Endothelial cell of umbilical vein (primary cell): Measurements from ENCODE around the gene EIF4E1B. TPM values are rescaled to one million over a fixed set of nuclear protein-coding genes. Genes with fewer than 3 reads are reported as not detected.

Source experiments
- BruUV-seq: library from RNA; stranded (reverse); fragments of 400-500 nt; replicated peaks from 2 replicates; lab custom pipeline; 2021; lab: Mats Ljungman, UMichigan
- CTCF ChIA-PET: fragments of 300-600, 350-600 bp; sonication (Branson Sonifier 250); formaldehyde crosslinking; loops from one replicate; lab custom pipeline; 2021; ENCODE audit warnings: antibody characterized with exemption, inconsistent platforms; lab: Charles Lee
- POLR2A ChIA-PET: fragments of 300-600, 350-600 bp; sonication (Branson Sonifier 250); formaldehyde crosslinking; loops from one replicate; lab custom pipeline; 2021; ENCODE audit warnings: antibody characterized with exemption, inconsistent platforms; lab: Charles Lee
- DNase-seq: peaks from one replicate; pipeline ENCODE4 v3.0.0-alpha.2; 2011; ENCODE audit warnings: low read depth, low spot score
- FAIRE-seq: peaks from 2 replicates; lab custom pipeline; 2011; peaks lifted over from hg19 to GRCh38; lab: Jason Lieb, UNC
- H2AFZ ChIP-seq: 2 replicates; pipeline ENCODE4 v1.6.0; 2012; ENCODE audit warnings: low read depth, low read length, control low read depth, inconsistent platforms
- H3K27ac ChIP-seq: 2 replicates; pipeline ENCODE4 v1.5.1; 2011; ENCODE audit warnings: low read depth, mild to moderate bottlenecking, control low read depth, low read length, moderate library complexity; ENCODE audit not compliant: insufficient read depth
- H3K27me3 ChIP-seq, 2 experiments: 2 replicates each; pipeline versions ENCODE4 v1.6.0 to v1.6.1; 2011; ENCODE audit warnings: low read length in 2 of 2, mixed read lengths in 1 of 2; ENCODE audit not compliant: control insufficient read depth in 2 of 2, insufficient read depth in 2 of 2
- H3K36me3 ChIP-seq, 2 experiments: 2 replicates in 1 of 2; 3 replicates in 1 of 2; pipeline ENCODE4 v1.5.1; 2011; ENCODE audit warnings: low read length in 2 of 2, mild to moderate bottlenecking in 1 of 2, moderate library complexity in 1 of 2; ENCODE audit not compliant: control insufficient read depth in 2 of 2, insufficient read depth in 2 of 2; ENCODE audit errors: extremely low read depth in 1 of 2
- H3K4me1 ChIP-seq: 3 replicates; pipeline ENCODE4 v1.5.1; 2011; ENCODE audit warnings: mild to moderate bottlenecking, low read length; ENCODE audit not compliant: control insufficient read depth, insufficient read depth; ENCODE audit errors: extremely low read depth
- H3K4me2 ChIP-seq: 2 replicates; pipeline ENCODE4 v1.6.1; 2011; ENCODE audit warnings: low read length, control low read depth, mixed read lengths; ENCODE audit not compliant: insufficient read depth
- H3K4me3 ChIP-seq, 3 experiments: fragments of 200-600 bp in 1 of 3; sonication (generic), shearing (Covaris generic) in 1 of 3; replicated peaks in 1 of 3; 2 replicates each; pipeline ENCODE4 v1.5.1; 2011 to 2016; ENCODE audit warnings: control low read depth in 3 of 3, low read length in 3 of 3, mild to moderate bottlenecking in 2 of 3, inconsistent platforms in 1 of 3, low read depth in 1 of 3, moderate library complexity in 1 of 3; ENCODE audit not compliant: insufficient read depth in 1 of 3
- H3K79me2 ChIP-seq: 2 replicates; pipeline ENCODE4 v1.6.0; 2012; ENCODE audit warnings: low read length, inconsistent platforms; ENCODE audit not compliant: control insufficient read depth, insufficient read depth
- H3K9ac ChIP-seq: replicated peaks from 2 replicates; pipeline ENCODE3; 2011; ENCODE audit warnings: low read length, control low read depth; ENCODE audit not compliant: insufficient read depth; ENCODE audit errors: extremely low read depth
- H3K9me1 ChIP-seq: replicated peaks from 3 replicates; pipeline ENCODE4 v1.6.0; 2011; ENCODE audit warnings: mild to moderate bottlenecking, low read length; ENCODE audit not compliant: control insufficient read depth, insufficient read depth; ENCODE audit errors: extremely low read depth
- H3K9me3 ChIP-seq: replicated peaks from 2 replicates; pipeline ENCODE4 v1.5.1; 2012; ENCODE audit warnings: low read length, inconsistent platforms; ENCODE audit not compliant: control insufficient read depth, insufficient read depth
- H4K20me1 ChIP-seq: replicated peaks from 2 replicates; pipeline ENCODE3; 2011; ENCODE audit warnings: mild to moderate bottlenecking, low read length; ENCODE audit not compliant: control insufficient read depth, insufficient read depth; ENCODE audit errors: extremely low read depth
- CTCF ChIP-seq, 2 donors: IDR thresholded peaks; 1 replicate in 1 of 2; 2 replicates in 1 of 2; pipeline ENCODE4 v1.5.1; 2011; ENCODE audit warnings: low read length in 2 of 2, mild to moderate bottlenecking in 2 of 2, moderate library complexity in 2 of 2, control low read depth in 1 of 2, inconsistent platforms in 1 of 2, low read depth in 1 of 2; ENCODE audit not compliant: insufficient read depth in 1 of 2; ENCODE audit errors: extremely low read depth in 1 of 2
- EZH2 ChIP-seq: IDR thresholded peaks from 2 replicates; pipeline ENCODE4 v1.6.1; 2012; ENCODE audit warnings: borderline replicate concordance, low read depth, mild to moderate bottlenecking, moderate library complexity, low read length, inconsistent platforms; ENCODE audit not compliant: severe bottlenecking
- FOS ChIP-seq: IDR thresholded peaks from 2 replicates; pipeline ENCODE4 v1.6.1; 2011; ENCODE audit warnings: mild to moderate bottlenecking, low read length, moderate library complexity, borderline replicate concordance; ENCODE audit not compliant: insufficient read depth
- GATA2 ChIP-seq: IDR thresholded peaks from 2 replicates; pipeline ENCODE4 v1.7.0; 2011; ENCODE audit warnings: low read depth, mild to moderate bottlenecking, moderate library complexity, mixed read lengths, low read length; ENCODE audit not compliant: insufficient read length, insufficient read depth
- JUN ChIP-seq: IDR thresholded peaks from 2 replicates; pipeline ENCODE4 v1.6.1; 2011; ENCODE audit warnings: borderline replicate concordance, low read depth; ENCODE audit not compliant: insufficient read length, insufficient read depth
- MAX ChIP-seq: IDR thresholded peaks from 2 replicates; pipeline ENCODE4 v1.6.1; 2011; ENCODE audit not compliant: insufficient read depth, insufficient read length
- MYC ChIP-seq: IDR thresholded peaks from one replicate; pipeline ENCODE4 v1.6.1; 2011; ENCODE audit warnings: mild to moderate bottlenecking, low read depth, low read length
- POLR2A ChIP-seq: IDR thresholded peaks from 2 replicates; pipeline ENCODE4 v1.6.1; 2012; ENCODE audit warnings: low read depth, mild to moderate bottlenecking, control low read depth, low read length
- POLR2AphosphoS5 ChIP-seq: IDR thresholded peaks from 2 replicates; pipeline ENCODE4 v1.6.1; 2012; ENCODE audit warnings: low read depth, mild to moderate bottlenecking, control low read depth, low read length, moderate library complexity; ENCODE audit not compliant: insufficient read depth
- dilution Hi-C: fragments of 300-500 bp; cut with MboI; formaldehyde crosslinking; loops from one replicate; pipeline ENCODE4 v1.15.0; 2019; ENCODE audit warnings: low sequenced_read_pairs; ENCODE audit not compliant: extremely low pct_ligation_motif_present
- intact Hi-C: fragments of 100-400 bp; cut with micrococcal nuclease; formaldehyde crosslinking; loops from one replicate; pipeline ENCODE4 v1.10.0; 2022
- polyA plus RNA-seq, 4 experiments: library from polyadenylated mRNA; depleted of rRNA in 3 of 4; stranded (reverse) in 3 of 4; unstranded in 1 of 4; fragments of >200 nt; gene quantifications; 2 replicates each; pipeline versions ENCODE4 v1.2.1 to v1.2.3, GENCODE V29; 2011 to 2012; ENCODE audit warnings: missing spikeins in 1 of 4
- total RNA-seq: library from RNA; stranded (reverse); gene quantifications from 2 replicates; pipeline ENCODE4 v1.2.3, GENCODE V29; 2021

The EIF4E1B gene
- total and polyA plus RNA-seq, 2 donors (not counting 3 experiments of a cell fraction or from before 2014, with no cell fraction given): not detected

- ChIA-PET POLR2A (no interaction called here), CTCF (interaction anchor here (1.0 to 1.4 kb wide), 2 partner anchors 12 to 37 kb away, joined by 3 read pairs; no protein-coding TSS in a partner anchor)
- Histone ChIP-seq H3K27me3 (peaks cover 9 to 21% of the 10 kb centered on the region in 2 experiments), H3K4me2 (no peak overlapping the region), H3K4me3 (no peak overlapping the region), H3K36me3 (no peaks in the 10 kb centered on the region), H3K4me1 (no peaks in the 10 kb centered on the region), H2AFZ (no peak overlapping the region), H3K9ac (no peak overlapping the region), H3K9me3 (no peaks in the 10 kb centered on the region), H4K20me1 (no peaks in the 10 kb centered on the region), H3K79me2 (no peaks in the 10 kb centered on the region), H3K27ac (no peak overlapping the region), H3K9me1 (no peaks in the 10 kb centered on the region)
- BruUV-seq: no TSS peak
- TF ChIP-seq MAX (no peak), MYC (no peak), POLR2AphosphoS5 (no peak), FOS (no peak), CTCF (IDR thresholded peaks at IDR 0.05; ENCODE audit: extremely low read depth in 1 of 2, insufficient read depth in 1 of 2, low read depth in 1 of 2, low read length in 2 of 2) (no peak), JUN (no peak), POLR2A (no peak), EZH2 (no peak), GATA2 (no peak)
- FAIRE-seq (no peak), DNase-seq (no peak)
- intact Hi-C loops (loop anchor here (10.0 kb wide), 1 partner anchor 219 kb away; no protein-coding TSS in a partner anchor), dilution Hi-C loops (no loop called here)
Observed at GRCh38 chr5:176665517-176665916, 35.0 kb downstream of the EIF4E1B start.
